ENCODE data around the gene TAS2R30. TPM values are rescaled to one million over a fixed set of nuclear protein-coding genes. Genes with fewer than 3 reads are reported as not detected.

Gene TAS2R30, protein sequence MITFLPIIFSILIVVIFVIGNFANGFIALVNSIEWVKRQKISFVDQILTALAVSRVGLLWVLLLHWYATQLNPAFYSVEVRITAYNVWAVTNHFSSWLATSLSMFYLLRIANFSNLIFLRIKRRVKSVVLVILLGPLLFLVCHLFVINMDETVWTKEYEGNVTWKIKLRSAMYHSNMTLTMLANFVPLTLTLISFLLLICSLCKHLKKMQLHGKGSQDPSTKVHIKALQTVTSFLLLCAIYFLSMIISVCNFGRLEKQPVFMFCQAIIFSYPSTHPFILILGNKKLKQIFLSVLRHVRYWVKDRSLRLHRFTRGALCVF
- total RNA-seq, result 1 to 10 TPM; 1.5 to 3.7 TPM

DNA sequence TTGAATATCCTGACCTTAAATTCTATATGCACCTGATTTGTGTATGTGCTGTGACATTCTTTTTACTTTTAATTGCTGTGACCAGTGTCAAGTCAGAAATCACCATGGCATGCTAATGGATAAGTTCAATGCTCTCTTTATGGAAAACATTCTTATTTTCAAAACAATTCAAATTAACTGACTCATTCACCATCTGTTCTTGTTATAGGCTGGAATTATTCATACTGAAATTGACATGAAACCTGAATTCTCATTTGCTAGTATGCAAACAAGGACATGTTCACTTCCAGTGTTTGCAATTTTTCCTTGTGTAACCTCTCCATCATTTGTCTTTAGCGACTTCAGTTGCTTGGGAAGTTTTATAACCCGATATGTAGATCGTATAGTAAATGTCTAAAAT lies at the start of gene TAS2R30:
TSS of gene TAS2R30 (minus strand) at position 340 of the 400 bp plus-strand sequence. CDS start 400 bp downstream, outside the sequence.
- WGBS, result 62% methylated on average over 3 of the region's 3 CpGs
- H3K4me1 ChIP-seq (replicated peaks), result no peaks in the 10 kb centered on the region
- no peaks in the 10 kb centered on the region for H3K9me3 ChIP-seq
- H3K27me3 ChIP-seq (replicated peaks; ENCODE audit: insufficient read depth), result no peaks in the 10 kb centered on the region
- H3K36me3 ChIP-seq, result no peaks in the 10 kb centered on the region
- DNase-seq (ENCODE audit: low spot score), result no peak
- H3K27ac ChIP-seq, result no peak within 1 kb of the TSS
- H3K4me3 ChIP-seq, result no peak within 1 kb of the TSS
- TF ChIP-seq POLR2AphosphoS5 (IDR thresholded peaks at IDR 0.05) (no peak), POLR2A (IDR thresholded peaks at IDR 0.05) (no peak)
- TF ChIP-seq, protein P1, sequence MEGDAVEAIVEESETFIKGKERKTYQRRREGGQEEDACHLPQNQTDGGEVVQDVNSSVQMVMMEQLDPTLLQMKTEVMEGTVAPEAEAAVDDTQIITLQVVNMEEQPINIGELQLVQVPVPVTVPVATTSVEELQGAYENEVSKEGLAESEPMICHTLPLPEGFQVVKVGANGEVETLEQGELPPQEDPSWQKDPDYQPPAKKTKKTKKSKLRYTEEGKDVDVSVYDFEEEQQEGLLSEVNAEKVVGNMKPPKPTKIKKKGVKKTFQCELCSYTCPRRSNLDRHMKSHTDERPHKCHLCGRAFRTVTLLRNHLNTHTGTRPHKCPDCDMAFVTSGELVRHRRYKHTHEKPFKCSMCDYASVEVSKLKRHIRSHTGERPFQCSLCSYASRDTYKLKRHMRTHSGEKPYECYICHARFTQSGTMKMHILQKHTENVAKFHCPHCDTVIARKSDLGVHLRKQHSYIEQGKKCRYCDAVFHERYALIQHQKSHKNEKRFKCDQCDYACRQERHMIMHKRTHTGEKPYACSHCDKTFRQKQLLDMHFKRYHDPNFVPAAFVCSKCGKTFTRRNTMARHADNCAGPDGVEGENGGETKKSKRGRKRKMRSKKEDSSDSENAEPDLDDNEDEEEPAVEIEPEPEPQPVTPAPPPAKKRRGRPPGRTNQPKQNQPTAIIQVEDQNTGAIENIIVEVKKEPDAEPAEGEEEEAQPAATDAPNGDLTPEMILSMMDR (IDR thresholded peaks at IDR 0.05), result no peak
- intact Hi-C loops (cut with DNase I), result no loop called here

DNA sequence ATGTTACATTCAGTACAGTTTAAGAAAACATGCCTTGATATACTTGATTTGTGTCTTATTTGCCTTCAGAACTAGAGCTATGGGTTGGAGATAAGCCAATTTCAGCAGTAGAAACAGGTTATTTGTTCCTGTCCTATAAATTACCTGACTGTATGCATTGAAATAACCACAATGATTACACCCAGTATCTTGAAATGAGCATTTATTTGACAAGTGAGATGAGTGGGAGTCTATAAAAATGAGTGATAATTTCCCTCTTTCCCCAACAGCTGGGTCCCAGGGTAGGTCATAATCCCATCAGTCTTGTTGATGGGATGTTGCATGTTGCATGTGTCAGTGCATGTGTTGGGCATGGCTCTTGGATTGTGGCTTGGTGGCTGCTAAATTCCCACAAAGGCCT lies 48.6 kb upstream of the TAS2R30 start:
- no peaks in the 10 kb centered on the region for H3K36me3 ChIP-seq
- H3K27ac ChIP-seq, result no peak overlapping the region
- no peaks in the 10 kb centered on the region for H3K4me1 ChIP-seq (replicated peaks)
- intact Hi-C loops (cut with DNase I), result no loop called here
- TF ChIP-seq POLR2AphosphoS5 (IDR thresholded peaks at IDR 0.05), result no peak
- H3K27me3 ChIP-seq (replicated peaks; ENCODE audit: insufficient read depth), result no peaks in the 10 kb centered on the region
- no peaks in the 10 kb centered on the region for H3K9me3 ChIP-seq
- H3K4me3 ChIP-seq, result no peak overlapping the region
- no peak for DNase-seq (ENCODE audit: low spot score)

DNA sequence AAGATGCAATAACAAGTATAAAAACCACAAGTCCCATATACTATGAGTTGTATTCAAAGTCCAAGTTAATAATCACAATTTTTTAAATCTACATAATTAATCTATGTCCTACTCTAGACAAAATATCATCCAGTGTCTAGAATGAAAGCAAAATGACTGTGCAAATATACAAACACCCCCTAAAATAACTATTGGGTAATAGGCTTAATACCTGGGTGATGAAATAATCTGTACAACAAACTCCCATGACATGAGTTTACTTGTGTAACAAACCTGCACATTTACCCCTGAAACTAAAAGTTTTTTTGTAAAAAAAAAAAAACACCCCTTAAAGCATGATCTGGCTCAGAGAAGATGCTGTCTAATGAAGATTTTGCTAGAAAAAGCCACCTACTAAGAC lies 48.1 kb upstream of the TAS2R30 start:
- no peaks in the 10 kb centered on the region for H3K27me3 ChIP-seq (replicated peaks; ENCODE audit: insufficient read depth)
- no peaks in the 10 kb centered on the region for H3K36me3 ChIP-seq
- intact Hi-C loops (cut with DNase I), result no loop called here
- TF ChIP-seq POLR2AphosphoS5 (IDR thresholded peaks at IDR 0.05), result no peak
- TF ChIP-seq POLR2A (IDR thresholded peaks at IDR 0.05), result no peak
- TF ChIP-seq, protein P1 (IDR thresholded peaks at IDR 0.05), result no peak
- no peaks in the 10 kb centered on the region for H3K9me3 ChIP-seq
- H3K27ac ChIP-seq, result no peak overlapping the region
- no peak overlapping the region for H3K4me3 ChIP-seq
- no peaks in the 10 kb centered on the region for H3K4me1 ChIP-seq (replicated peaks)
- DNase-seq (ENCODE audit: low spot score), result no peak

DNA sequence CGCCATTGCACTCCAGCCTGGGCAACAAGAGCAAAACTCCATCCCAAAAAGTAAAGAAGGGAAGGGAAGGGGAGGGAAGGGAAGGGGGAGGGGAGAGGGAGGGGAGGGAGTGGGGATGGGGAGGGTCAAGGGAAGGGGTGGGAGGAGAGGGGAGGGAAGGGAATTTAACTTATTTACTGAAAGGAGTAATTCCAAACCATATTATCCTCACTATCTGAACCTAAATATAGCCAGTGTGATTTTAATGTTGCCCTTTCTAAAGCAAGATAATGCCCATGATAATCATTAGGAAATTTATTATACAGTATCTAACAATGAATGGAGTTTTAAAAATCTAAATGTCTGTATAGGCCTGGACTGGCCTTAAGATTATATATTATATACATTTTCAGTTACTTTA lies 43.8 kb upstream of the TAS2R30 start:
- H3K9me3 ChIP-seq, result no peaks in the 10 kb centered on the region
- WGBS, result 100% methylated on average over 1 of the region's 1 CpG
- H3K36me3 ChIP-seq, result no peaks in the 10 kb centered on the region
- DNase-seq (ENCODE audit: low spot score), result no peak
- H3K4me3 ChIP-seq, result no peak overlapping the region
- H3K4me1 ChIP-seq (replicated peaks), result no peaks in the 10 kb centered on the region
- no peaks in the 10 kb centered on the region for H3K27me3 ChIP-seq (replicated peaks; ENCODE audit: insufficient read depth)
- H3K27ac ChIP-seq, result no peak overlapping the region
- intact Hi-C loops (cut with DNase I), result no loop called here
- TF ChIP-seq, protein P1 (IDR thresholded peaks at IDR 0.05), result no peak
- TF ChIP-seq POLR2AphosphoS5 (IDR thresholded peaks at IDR 0.05), result no peak
- no peak for TF ChIP-seq POLR2A (IDR thresholded peaks at IDR 0.05)

DNA sequence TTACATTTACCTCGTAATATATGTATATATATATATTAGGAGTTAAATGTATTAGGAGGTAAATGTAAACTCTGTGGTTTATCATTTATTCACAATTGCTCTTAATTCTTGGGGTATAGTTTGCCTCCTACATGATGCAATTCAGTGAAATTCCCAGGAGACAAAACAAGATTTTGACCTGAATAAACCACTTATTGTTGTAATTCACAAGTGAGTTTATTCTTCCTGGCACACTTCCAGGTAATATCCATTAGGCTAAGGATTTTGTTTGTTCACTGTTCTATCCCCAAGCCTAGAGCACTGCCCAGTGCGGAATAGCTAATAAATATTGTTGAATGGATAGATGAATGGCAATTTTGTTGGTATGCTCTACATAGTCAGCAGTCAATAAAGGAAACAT lies 39.6 kb upstream of the TAS2R30 start:
- H3K27ac ChIP-seq, result no peak overlapping the region
- TF ChIP-seq POLR2AphosphoS5 (IDR thresholded peaks at IDR 0.05), result no peak
- TF ChIP-seq, protein P1 (IDR thresholded peaks at IDR 0.05), result no peak
- no peak for TF ChIP-seq POLR2A (IDR thresholded peaks at IDR 0.05)
- H3K4me3 ChIP-seq, result no peak overlapping the region
- H3K4me1 ChIP-seq (replicated peaks), result no peaks in the 10 kb centered on the region
- H3K36me3 ChIP-seq, result no peaks in the 10 kb centered on the region
- 94% methylated on average over 2 of the region's 2 CpGs for WGBS
- H3K27me3 ChIP-seq (replicated peaks; ENCODE audit: insufficient read depth), result no peaks in the 10 kb centered on the region
- H3K9me3 ChIP-seq, result no peaks in the 10 kb centered on the region
- intact Hi-C loops (cut with DNase I), result no loop called here
- DNase-seq (ENCODE audit: low spot score), result no peak

All from prostate gland (tissue), 2 donors.